ENCODE measurements around the gene SH3TC1. TPM values are rescaled to one million over a fixed set of nuclear protein-coding genes. Genes with fewer than 3 reads are reported as not detected.

SH3TC1 gene
- total RNA-seq, 1 donor from 2014 or later: 18.9 TPM

- H3K27me3 ChIP-seq (ENCODE audit: control insufficient read depth, insufficient read depth, low read length): peaks cover 30% of the 10 kb centered on the region
- no peaks in the 10 kb centered on the region for H3K36me3 ChIP-seq (ENCODE audit: control insufficient read depth, insufficient read depth, low read length)
- no peak overlapping the region for H3K4me3 ChIP-seq (ENCODE audit: low read depth, low read length)
- no peak for DNase-seq (ENCODE audit: low read depth)
- no peak for TF ChIP-seq CTCF (IDR thresholded peaks at IDR 0.05; ENCODE audit: insufficient read depth, low read length, poor library complexity, severe bottlenecking)
Observed at GRCh38 chr4:8268211-8268610, 69.1 kb downstream of the SH3TC1 start.

GRCh38 chr4:8268901-8269534 lies 69.9 kb downstream of the SH3TC1 start:
- no peak for DNase-seq (ENCODE audit: low read depth)
- TF ChIP-seq CTCF (IDR thresholded peaks at IDR 0.05; ENCODE audit: insufficient read depth, low read length, poor library complexity, severe bottlenecking): no peak
- Histone ChIP-seq H3K4me3 (ENCODE audit: low read depth, low read length) (no peak overlapping the region), H3K27me3 (ENCODE audit: control insufficient read depth, insufficient read depth, low read length) (peaks cover 30% of the 10 kb centered on the region), H3K36me3 (ENCODE audit: control insufficient read depth, insufficient read depth, low read length) (no peaks in the 10 kb centered on the region)

GRCh38 chr4:8269535-8270417 lies 70.7 kb downstream of the SH3TC1 start, which contains the start of gene HTRA3:
Gene HTRA3 (plus strand): TSS chr4:8269754. CDS start chr4:8269969, 215 bp downstream.
- H3K36me3 ChIP-seq (ENCODE audit: control insufficient read depth, insufficient read depth, low read length): no peaks in the 10 kb centered on the region
- DNase-seq (ENCODE audit: low read depth): no peak
- no peak for TF ChIP-seq CTCF (IDR thresholded peaks at IDR 0.05; ENCODE audit: insufficient read depth, low read length, poor library complexity, severe bottlenecking)
- H3K4me3 ChIP-seq (ENCODE audit: low read depth, low read length): no peak within 1 kb of the TSS
- peaks cover 30% of the 10 kb centered on the region for H3K27me3 ChIP-seq (ENCODE audit: control insufficient read depth, insufficient read depth, low read length)

GRCh38 chr4:8270418-8270771 lies 71.3 kb downstream of the SH3TC1 start:
- no peak overlapping the region for H3K4me3 ChIP-seq (ENCODE audit: low read depth, low read length)

More at GRCh38 chr4:8270418-8270771, 71.3 kb downstream of the SH3TC1 start:
- TF ChIP-seq CTCF (IDR thresholded peaks at IDR 0.05; ENCODE audit: insufficient read depth, low read length, poor library complexity, severe bottlenecking): no peak
- Histone ChIP-seq H3K27me3 (ENCODE audit: control insufficient read depth, insufficient read depth, low read length) (peaks cover 28% of the 10 kb centered on the region), H3K36me3 (ENCODE audit: control insufficient read depth, insufficient read depth, low read length) (no peaks in the 10 kb centered on the region)
- no peak for DNase-seq (ENCODE audit: low read depth)
